Loucy (cell line): ENCODE data around the gene NTSR2.

ENCODE experiments used
- H2AFZ ChIP-seq: fragments of 200-600 bp; sonication (generic); 2 replicates; pipeline ENCODE4 v1.6.0; 2016; ENCODE audit warnings: antibody characterized with exemption, mild to moderate bottlenecking, low read length, moderate library complexity
- H3F3A ChIP-seq: fragments of 200-600 bp; 2 replicates; pipeline ENCODE4 v1.6.0; 2016; ENCODE audit warnings: antibody characterized with exemption, low read depth, mild to moderate bottlenecking
- H3K27me3 ChIP-seq: fragments of 200-600 bp; sonication (generic); 2 replicates; pipeline ENCODE4 v1.6.1; 2014; ENCODE audit warnings: low read length, mild to moderate bottlenecking; ENCODE audit not compliant: insufficient read depth, poor library complexity, severe bottlenecking
- H3K36me3 ChIP-seq: fragments of 200-600 bp; sonication (generic); 2 replicates; pipeline ENCODE4 v1.6.1; 2016; ENCODE audit warnings: low read length; ENCODE audit not compliant: insufficient read depth
- H3K4me1 ChIP-seq: fragments of 200-600 bp; sonication (generic); 2 replicates; pipeline ENCODE4 v1.5.1; 2014; ENCODE audit warnings: low read length, mild to moderate bottlenecking; ENCODE audit not compliant: insufficient read depth, poor library complexity, severe bottlenecking
- H3K4me2 ChIP-seq: fragments of 200-600 bp; sonication (generic); 2 replicates; pipeline ENCODE4 v1.6.0; 2014; ENCODE audit warnings: antibody characterized with exemption, low read length, low read depth, mild to moderate bottlenecking; ENCODE audit not compliant: poor library complexity, severe bottlenecking
- H3K4me3 ChIP-seq: fragments of 200-600 bp; sonication (generic); 2 replicates; pipeline ENCODE4 v1.5.1; 2014; ENCODE audit warnings: low read length, mild to moderate bottlenecking, mixed read lengths; ENCODE audit not compliant: poor library complexity, severe bottlenecking
- H3K79me2 ChIP-seq: fragments of 200-600 bp; sonication (generic); 2 replicates; pipeline ENCODE4 v1.6.1; 2014; ENCODE audit warnings: low read length; ENCODE audit not compliant: insufficient read depth
- H3K9ac ChIP-seq: fragments of 200-600 bp; sonication (generic); 2 replicates; pipeline ENCODE4 v1.6.0; 2014; ENCODE audit warnings: mild to moderate bottlenecking, low read depth, low read length, moderate library complexity; ENCODE audit not compliant: poor library complexity, severe bottlenecking
- H3K9me2 ChIP-seq: fragments of 200-600 bp; sonication (generic); replicated peaks from 2 replicates; pipeline ENCODE4 v1.6.1; 2016; ENCODE audit warnings: low read depth, low read length, mixed read lengths
- H3K9me3 ChIP-seq: fragments of 200-600 bp; sonication (generic); 2 replicates; pipeline ENCODE4 v1.6.1; 2014; ENCODE audit warnings: mild to moderate bottlenecking, antibody characterized with exemption, low read length, low read depth; ENCODE audit not compliant: insufficient read depth
- H4K20me1 ChIP-seq: fragments of 200-600 bp; sonication (generic); 2 replicates; pipeline ENCODE4 v1.6.0; 2014; ENCODE audit warnings: antibody characterized with exemption, low read length, mild to moderate bottlenecking; ENCODE audit not compliant: insufficient read depth, poor library complexity, severe bottlenecking
- CTCF ChIP-seq: fragments of 200-600 bp; sonication (generic); conservative IDR thresholded peaks from 2 replicates; pipeline ENCODE4 v1.5.1; 2014; ENCODE audit warnings: mild to moderate bottlenecking, antibody characterized with exemption, low read length
- EZH2phosphoT487 ChIP-seq: fragments of 200-600 bp; IDR thresholded peaks from 2 replicates; pipeline ENCODE4 v1.6.1; 2018; ENCODE audit warnings: antibody characterized with exemption, mild to moderate bottlenecking, moderate library complexity, borderline replicate concordance

NTSR2 gene

GRCh38 chr2:11669454-11670291 is at the start of gene NTSR2:
Gene NTSR2, minus strand, starts transcription at chr2:11670195. Its CDS starts 66 bp downstream, at chr2:11670129.
- H3K9me2 ChIP-seq: no peaks in the 10 kb centered on the region
- H3K79me2 ChIP-seq: no peaks in the 10 kb centered on the region
- H3K9me3 ChIP-seq: no peaks in the 10 kb centered on the region
- H3K36me3 ChIP-seq: no peaks in the 10 kb centered on the region
- no peaks in the 10 kb centered on the region for H3K4me1 ChIP-seq
- no peak within 1 kb of the TSS for H3K4me2 ChIP-seq
- no peak within 1 kb of the TSS for H3K9ac ChIP-seq
- no peaks in the 10 kb centered on the region for H3F3A ChIP-seq
- H3K4me3 ChIP-seq: no peak within 1 kb of the TSS
- TF ChIP-seq CTCF: no peak
- TF ChIP-seq EZH2phosphoT487: no peak
- no peaks in the 10 kb centered on the region for H3K27me3 ChIP-seq
- no peaks in the 10 kb centered on the region for H4K20me1 ChIP-seq
- H2AFZ ChIP-seq: no peak within 1 kb of the TSS

- Histone ChIP-seq H3K4me1 (peaks cover 32% of the 10 kb centered on the region), H3K9me2 (no peaks in the 10 kb centered on the region), H4K20me1 (no peaks in the 10 kb centered on the region), H3K9me3 (no peaks in the 10 kb centered on the region), H3F3A (no peaks in the 10 kb centered on the region), H3K4me3 (peak overlapping the region; percentile 66), H3K4me2 (peak overlapping the region; percentile 62), H3K9ac (peak overlapping the region; percentile 62), H3K27me3 (no peaks in the 10 kb centered on the region), H2AFZ (peak overlapping the region; percentile 81), H3K79me2 (no peaks in the 10 kb centered on the region), H3K36me3 (no peaks in the 10 kb centered on the region)
- TF ChIP-seq CTCF: no peak
- TF ChIP-seq EZH2phosphoT487: no peak
These were observed 49.4 kb upstream of the NTSR2 start for GRCh38 chr2:11719230-11719977.

- no peaks in the 10 kb centered on the region for H4K20me1 ChIP-seq
- no peak overlapping the region for H3K4me3 ChIP-seq
- H3K9ac ChIP-seq: peak overlapping the region; percentile 62
- H3K9me3 ChIP-seq: no peaks in the 10 kb centered on the region
- no peaks in the 10 kb centered on the region for H3K36me3 ChIP-seq
- no peaks in the 10 kb centered on the region for H3F3A ChIP-seq
- H3K79me2 ChIP-seq: no peaks in the 10 kb centered on the region
- no peaks in the 10 kb centered on the region for H3K27me3 ChIP-seq
- peak overlapping the region; percentile 62 for H3K4me2 ChIP-seq
- H2AFZ ChIP-seq: no peak overlapping the region
- TF ChIP-seq EZH2phosphoT487 (no peak), CTCF (no peak)
- H3K4me1 ChIP-seq: peaks cover 32% of the 10 kb centered on the region
- no peaks in the 10 kb centered on the region for H3K9me2 ChIP-seq
These were observed 48.6 kb upstream of the NTSR2 start for GRCh38 chr2:11718606-11719005.
